HS-27A (cell line): ENCODE measurements around the gene MICAL1.

Source experiments
- DNase-seq: peaks from one replicate; pipeline ENCODE4 v3.0.0-alpha.2; 2012; ENCODE audit warnings: low read depth, missing footprints

MICAL1 gene

DNA sequence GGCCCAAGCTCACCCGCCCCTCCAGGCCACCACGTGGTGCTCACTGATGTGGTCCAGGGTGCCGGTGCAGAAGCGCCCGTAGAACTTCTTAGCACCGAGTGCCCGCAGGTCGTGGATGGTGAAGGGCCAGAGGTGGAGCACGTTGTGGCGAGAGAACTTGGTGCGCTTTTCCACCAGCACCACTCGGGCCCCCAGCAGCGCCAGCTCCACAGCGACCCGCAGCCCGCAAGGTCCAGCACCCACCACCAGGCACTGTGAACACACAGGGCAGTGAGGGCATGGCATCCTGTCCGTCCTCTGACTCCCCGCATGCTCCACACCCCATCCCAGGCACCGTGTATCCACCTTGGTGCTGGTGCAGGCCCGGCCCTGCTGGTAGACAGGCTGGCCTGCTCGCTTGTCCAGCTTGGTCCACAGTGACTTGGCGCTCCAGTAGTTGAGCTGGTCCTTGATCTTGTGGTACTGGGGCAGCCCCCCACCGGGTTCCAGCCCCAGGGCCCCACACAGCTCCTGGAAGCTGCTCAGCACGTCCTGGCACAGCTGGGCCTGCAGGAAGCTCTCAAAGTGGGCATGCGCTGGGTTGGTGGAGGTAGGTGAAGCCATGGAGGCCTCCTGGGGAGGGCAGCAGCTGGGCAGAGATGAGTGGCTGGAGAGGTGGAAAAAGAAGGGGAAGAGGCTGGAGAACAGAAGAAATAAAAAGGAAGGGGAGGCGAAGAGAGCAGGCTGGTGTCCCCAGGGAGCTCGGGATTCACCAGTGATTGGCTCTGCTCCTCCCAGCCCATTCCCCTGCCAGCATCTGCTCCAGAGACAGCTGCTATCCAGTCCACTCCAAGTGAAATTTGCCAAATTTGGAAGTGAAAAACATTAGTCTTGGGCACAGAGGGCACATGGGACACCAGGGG, 1.7 kb downstream of the MICAL1 start:
- no peak for DNase-seq

DNA sequence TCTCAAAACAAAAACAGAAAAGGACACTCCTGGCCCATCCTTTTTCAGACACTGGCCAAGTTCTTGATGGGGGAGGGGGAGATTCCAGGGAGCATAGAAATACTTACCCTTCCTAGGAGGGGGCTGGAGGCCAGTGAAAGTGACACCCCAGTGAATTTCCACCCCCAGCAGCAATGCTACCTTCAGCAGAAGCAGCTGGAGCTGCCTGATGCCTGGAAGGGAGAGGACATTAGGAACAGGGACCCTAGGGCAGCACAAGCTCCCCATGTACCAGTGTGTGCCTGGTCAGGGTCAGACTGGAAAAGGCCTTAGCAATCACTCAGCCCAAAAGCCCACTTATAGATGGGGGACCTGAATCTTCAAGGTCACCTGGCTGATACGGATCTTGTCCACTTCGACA, 2.4 kb downstream of the MICAL1 start:
- no peak for DNase-seq

DNA sequence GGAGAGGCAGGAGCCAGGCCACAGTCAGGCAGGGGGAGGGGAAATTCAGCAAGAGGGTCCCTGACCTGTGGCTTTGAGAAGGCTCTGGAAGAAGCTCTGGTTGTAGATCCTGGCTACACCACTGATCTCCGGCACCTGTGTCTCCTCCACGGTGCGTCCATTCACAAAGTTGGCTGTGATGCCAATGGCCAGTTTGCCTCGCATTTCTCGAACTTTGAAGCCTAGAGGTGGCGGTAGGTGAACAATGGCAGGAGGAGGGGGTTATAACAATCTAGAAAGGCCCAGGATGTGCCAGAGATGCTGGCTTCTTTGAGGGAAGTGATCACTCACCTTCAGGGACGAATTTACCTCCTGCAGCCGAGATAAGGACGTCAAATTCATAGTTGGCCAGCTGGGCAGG, 3.4 kb downstream of the MICAL1 start:
- no peak for DNase-seq

DNA sequence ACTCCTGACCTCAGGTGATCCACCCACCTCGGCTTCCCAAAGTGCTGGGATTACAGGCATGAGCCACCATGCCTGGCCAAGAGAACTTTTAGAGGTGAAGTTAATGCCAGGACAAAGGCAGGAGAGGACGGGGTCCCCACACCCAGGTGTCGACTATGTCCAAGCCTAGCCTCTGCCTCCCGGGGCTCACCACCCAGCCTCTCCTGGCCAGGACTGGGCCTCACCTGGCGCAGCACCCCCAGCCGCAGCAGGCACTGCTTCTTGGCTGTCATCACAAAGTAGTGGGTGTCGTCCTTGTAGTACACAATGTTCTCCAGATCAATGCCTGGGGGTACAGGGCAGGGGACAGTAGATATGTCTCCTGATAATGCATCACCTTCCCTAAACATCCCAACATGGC, 4.2 kb downstream of the MICAL1 start:
- no peak for DNase-seq

DNA sequence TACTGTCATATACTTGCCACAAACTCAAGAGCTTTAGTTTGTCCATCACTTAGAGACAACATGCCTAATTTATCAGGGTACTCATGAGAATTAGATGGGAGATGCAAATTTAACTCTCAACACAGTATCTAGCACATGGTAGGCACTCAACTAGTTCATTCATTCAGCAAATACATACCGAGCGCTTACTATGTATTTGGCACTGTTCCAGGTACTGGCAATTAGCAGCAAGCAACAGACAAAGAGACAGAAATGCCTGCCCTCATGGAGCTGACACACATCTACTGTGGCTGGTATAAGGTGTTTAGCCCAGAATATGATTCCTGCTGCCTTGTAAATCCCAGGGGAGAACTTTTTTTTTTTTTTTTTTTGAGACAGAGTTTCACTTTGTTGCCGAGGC, 4.8 kb downstream of the MICAL1 start:
- no peak for DNase-seq

DNA sequence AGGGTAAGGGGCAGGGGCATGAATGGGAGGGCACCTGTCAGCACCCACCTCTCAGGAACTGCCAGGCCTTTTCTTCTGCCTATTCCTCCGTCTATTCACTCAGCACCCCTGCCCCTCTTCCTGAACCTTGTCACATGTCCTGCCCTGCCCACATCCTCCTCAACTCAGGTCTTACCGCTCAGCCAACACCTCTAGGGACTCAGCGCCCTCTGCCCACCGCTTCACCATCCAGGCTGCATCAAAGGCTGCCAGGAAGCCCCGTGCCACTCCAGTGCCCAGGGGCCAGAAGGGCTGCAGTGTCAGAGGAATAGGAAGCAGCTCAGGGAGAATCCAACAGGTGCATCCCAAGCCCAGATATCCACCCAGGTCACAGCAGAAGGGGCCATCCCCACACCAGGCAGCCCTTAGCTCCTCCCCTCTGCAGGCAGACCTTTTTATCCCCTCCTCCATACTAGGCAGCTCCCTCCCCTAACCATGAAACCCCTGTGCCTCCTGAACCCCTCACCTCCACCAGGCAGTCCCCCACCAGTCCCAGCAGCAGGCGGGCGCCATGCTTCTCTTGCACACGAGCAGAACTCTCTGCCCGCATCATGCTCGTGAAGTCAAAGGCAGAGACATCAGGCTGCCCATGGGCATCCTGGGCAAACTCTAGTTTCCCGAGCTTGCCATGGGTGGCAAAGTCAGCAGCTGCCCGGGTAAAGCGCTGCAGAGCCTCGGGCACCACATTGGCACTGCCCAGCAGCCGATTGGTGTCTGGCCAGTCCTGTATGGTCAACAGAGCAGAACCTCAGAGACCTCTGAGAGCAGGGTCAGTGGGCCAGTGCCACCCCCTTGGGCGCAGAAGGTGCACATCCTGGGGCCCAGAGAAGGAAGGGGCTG, 5.5 kb downstream of the MICAL1 start:
- no peak for DNase-seq

DNA sequence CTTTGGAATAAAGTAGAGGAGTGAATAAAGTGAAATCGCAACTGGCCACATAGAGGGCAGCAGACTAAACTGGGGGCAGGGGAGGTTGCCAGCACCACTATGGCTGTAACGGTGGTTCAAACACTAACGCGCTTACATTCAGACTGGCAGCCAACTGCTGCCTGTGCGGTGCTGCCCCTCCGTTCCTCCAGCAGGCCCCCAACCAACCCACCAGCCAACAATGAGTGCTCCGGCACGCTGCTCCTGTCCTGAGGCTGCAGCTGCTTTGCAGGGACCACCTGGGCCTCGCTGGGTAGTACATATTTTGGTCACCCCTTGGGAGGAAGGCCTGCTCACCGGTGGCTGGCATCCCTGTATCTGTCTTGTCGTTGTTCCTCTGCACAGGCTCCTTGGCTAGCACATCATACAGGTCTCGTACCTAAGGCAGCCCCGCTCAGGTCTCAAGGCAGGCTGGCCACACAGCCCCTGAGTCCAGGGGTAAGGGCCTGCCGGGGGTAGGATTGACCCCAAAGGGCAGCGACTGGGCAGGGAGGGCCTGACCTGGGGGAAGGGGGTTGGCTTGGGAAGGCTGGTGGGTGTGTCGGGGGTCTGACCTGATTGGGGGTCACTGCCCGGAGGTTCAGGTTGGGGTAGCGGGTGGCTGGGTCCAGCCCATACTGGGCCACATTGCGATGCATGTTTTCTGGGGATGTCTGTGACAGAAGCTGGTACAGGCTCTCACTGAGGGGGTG, 6.3 kb downstream of the MICAL1 start:
- DNase-seq: no peak

DNA sequence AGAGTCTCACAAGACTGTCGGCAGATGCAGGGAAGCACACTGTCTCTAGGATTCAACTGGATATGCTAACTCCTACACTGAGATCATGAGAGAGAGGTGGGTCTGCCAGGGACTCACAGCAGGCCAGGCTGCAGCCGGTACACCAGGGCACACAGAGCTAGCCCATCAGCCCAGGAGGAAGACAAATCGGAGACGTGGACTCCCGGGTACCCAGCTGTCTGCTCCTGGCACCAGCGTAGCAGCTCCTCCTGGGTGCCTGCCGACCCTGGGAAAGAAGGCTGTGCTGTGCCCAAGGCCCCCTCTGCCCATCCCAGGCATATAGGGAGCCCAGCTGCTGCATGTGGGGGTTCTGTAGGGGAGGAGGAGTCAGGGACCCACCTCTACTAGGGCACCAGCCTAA, 7.0 kb downstream of the MICAL1 start:
- DNase-seq: no peak

DNA sequence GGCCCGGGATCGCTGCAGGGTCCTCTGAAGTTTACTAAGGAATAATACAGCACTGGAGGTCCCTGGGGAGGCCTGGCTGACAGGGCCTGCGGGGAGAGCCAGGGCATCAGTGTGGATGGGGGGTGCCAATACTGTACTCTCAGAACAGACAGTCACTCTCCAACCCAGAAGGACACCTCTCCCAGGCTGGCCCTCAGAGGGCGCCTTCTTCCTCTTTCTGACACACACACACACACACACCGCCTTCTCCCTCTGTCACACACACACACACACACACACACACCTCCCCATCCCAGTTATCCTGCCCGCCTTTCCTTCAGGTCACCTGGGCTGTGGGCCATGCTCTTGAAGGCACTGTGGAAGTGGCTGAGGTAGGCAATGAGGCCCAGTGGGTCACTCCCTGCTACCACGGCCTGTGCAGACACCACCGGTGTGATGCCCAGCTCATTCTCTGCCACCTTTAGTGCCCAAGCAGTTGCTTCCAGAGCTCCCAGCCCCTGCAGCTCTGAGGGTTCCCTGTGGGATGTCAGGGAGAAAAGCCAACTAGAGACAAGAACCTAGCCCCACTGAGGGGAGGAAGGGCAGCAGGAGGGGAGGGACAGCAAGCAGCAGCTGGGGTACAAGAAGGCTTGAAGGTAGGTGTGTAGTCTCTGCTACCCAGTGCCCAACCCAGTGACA, 7.6 kb downstream of the MICAL1 start:
- no peak for DNase-seq

DNA sequence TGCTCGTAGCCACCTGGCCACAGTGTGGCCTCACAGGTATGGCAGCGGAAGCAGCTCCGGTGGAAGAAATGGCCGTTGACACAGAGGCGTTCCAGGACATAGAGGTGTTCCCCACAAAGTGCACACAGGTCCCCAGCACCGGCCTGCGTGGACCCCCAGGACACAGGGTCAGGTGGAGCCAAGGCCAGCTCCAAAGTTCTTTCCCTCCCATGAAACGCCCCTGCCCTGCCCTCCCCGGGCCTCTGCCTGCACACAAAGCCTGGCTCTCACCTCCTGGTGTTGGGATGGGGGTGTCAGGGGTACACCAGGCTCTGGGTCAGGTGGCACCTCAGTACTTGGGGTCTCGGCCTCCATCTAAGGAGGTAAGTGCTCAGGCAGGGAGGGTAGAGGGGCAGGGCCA, 8.5 kb downstream of the MICAL1 start:
- no peak for DNase-seq

DNA sequence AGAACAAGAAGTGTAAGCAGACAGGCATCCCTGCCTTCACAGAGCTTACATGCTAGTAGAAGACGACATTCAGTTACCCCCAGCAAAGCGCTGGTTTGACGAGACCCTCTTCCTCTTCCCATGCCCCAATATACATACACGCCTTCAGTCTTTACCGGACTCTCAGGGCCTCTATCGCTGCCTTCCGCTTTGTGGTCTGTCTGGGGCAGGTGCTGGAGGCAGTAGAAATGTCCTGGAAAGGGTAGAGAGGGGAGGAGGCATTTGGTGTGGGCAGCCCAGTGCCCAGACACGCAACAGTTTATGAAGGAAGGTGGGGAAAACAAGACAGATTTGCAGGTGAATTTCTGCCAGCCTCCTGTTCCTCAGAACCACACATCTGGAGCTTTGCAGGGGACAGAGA, 9.0 kb downstream of the MICAL1 start:
- DNase-seq: no peak

DNA sequence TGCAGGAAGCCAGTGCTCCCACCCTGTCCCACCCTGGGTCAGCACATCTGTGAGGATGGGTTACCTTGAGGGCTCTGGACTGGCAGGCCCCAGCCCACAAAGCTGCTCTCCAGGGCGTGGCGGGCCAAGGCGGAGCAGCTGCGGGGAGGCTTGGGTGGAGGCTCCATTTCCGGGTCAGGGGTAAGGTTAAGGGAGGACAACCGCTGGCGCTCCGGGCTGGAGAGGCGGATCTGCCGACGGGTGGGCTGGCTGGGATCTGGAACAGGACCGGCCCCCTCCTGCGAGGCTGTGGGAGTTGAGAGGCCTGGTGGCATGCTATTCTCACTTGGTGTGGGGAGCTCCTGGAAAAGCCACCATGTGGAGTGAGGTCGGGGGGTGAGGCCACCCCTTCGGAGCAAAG, 9.5 kb downstream of the MICAL1 start:
- DNase-seq: no peak

DNA sequence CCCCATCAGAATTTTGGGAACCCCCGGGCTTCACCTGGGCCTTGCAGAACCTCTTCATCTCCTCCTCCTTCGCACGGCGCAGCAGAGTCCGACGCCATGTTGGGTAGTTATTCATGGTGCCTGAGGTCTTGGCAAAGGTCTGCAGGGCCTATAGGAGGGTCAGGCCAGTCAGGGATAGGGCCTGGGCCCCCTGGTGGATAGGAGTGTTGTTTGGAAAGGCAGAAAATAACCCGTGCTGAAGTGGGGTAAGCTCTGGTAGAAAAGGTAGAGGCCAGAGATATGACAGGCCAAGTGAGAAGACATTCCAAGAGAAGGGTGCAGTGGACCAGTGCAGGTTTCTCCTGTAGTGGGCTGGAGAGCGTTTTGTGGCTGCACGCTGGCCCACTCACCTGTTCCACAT, 10.2 kb downstream of the MICAL1 start:
- no peak for DNase-seq

DNA sequence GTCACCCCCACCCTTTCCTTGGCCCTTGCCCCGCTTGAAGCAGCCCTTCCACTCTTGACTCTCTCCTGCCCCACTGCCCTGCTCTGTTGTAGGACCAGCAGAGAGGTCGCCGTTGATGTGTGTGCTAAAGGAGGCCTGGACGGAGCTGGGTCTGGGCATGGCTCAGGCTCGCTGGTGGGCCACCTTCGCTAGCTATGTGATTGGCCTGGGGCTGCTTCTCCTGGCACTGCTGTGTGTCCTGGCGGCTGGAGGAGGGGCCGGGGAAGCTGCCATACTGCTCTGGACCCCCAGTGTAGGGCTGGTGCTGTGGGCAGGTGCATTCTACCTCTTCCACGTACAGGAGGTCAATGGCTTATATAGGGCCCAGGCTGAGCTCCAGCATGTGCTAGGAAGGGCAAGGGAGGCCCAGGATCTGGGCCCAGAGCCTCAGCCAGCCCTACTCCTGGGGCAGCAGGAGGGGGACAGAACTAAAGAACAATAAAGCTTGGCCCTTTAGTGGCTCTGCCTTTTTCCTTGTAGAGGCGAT, 12.1 kb downstream of the MICAL1 start:
- DNase-seq: no peak

DNA sequence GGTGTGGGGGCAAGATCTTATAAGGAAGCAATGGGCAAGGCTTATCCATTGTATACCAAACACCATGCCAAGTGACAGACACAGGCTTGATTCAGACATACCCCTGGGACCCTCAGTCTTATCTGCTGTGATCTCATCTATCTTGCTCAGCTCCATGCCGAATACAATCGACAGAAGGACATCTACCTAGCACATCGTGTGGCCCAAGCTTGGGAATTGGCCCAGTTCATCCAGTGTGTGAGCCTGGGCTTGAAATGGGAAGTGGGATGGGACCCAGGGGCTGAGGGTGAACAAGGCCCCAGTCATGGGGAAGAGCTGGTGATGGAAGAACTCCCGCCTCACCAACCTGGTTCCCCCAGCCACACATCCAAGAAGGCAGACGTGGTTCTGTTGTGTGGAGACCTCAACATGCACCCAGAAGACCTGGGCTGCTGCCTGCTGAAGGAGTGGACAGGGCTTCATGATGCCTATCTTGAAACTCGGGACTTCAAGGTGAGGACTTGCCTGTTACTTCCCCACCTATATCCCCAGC, 13.1 kb downstream of the MICAL1 start:
- DNase-seq: no peak

DNA sequence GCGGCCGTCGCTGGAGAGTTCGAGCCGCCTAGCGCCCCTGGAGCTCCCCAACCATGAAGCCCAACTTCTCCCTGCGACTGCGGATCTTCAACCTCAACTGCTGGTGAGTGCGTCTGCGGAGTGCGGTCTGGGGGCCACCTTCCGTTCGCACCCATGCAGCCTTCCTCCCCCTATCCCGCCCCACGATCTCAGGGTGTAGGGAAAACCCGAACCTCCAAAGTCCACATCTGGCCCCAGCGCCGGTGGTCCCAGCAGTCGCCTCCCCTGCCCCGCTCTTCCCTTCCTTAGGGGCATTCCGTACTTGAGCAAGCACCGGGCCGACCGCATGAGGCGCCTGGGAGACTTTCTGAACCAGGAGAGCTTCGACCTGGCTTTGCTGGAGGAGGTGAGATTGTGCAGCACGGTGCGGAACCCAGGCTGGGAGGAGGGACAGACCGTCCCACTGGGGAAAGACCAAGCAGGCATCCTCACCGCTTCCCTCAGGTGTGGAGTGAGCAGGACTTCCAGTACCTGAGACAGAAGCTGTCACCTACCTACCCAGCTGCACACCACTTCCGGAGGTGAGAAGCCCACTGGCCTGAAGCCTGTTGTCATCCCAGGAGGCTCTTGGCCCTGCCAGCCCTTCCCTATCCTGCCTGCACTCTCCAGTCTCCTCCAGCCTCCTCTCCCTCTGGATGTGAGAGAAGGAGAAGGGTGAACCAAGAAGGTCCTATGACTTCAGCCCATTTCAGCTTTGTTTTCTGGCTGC, 14.3 kb downstream of the MICAL1 start:
- DNase-seq: no peak

DNA sequence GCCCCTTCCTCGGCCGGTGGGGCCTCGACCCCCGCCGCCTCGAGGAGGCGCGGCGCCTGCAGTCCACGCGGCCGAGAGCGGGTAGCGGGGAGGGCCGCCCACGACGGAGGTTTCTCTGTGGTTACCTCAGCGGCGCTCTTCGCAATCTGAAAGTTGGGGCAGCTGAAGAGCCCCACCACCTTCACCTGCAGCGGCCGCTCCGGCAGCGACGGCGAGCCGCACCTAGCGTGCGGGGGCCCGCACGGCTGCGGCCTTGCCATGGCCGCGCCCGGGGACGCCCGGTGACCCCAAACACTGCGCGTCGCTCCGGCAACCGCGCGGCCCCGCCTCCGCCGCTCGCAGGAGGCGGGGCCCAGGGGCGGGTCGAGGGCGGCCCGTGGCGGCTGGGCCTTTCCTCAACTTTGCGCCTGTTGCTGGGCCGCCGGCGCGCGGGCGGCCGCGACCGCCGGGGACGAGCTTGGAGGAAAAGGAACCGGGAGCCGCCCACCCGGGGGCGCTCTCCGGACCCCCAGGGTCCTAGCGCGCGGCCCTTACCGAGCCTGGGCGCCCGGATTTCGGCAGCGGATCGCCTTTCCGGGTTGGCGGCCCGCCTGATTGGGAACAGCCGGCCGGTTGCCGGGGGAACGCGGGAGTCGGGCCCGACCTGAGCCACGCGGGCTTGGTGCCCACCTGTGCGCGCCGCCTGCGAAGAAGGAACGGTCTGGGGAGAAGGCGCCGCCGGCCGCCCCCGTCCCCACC, 15.1 kb downstream of the MICAL1 start, which contains the start of the genes PPIL6 and SMPD2:
TSS of gene PPIL6 (minus strand) at position 298 of the 738 bp plus-strand sequence. CDS start at position 260, 38 bp downstream.
TSS of gene SMPD2 (plus strand) at position 394 of the 738 bp plus-strand sequence. CDS start 398 bp downstream, outside the sequence.
- peak; percentile 57 for DNase-seq

DNA sequence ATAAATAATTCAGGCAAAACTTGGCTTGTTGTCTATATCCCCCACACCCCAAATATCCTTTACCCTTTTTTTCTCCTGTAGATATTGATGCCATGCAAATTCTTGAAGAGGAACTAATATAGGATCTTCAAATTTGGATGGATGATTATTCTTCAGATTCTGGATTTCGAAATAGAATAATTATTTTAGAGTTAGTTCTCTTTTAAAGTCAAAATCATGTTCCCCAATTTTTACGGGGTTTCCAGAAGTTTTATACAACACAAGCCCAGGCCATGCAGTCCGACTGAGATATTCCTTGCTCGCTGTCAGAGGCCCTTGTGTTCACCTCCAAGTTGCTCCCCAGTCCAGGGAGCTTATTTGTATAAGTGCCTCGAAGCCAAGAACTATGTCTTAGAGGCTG, 19.5 kb downstream of the MICAL1 start:
- DNase-seq: no peak

DNA sequence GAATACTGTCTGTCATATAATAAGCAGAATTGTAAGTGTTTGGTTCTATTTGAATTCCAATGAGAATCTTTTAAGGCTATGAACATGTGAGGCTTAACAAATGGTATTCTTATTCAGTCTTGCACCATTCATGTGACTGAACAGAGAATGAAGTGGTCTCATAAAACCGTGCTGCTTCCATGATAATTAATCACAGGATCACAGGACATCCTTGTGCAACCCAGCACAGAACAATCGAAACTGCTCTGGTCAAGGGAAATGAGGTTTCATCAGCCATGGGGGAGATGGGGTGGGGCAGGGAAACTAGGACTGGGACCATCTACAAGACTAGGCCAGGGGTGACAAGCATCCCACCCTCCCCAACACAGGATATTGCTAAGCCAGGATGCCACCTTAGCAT, 21.1 kb downstream of the MICAL1 start:
- no peak for DNase-seq

DNA sequence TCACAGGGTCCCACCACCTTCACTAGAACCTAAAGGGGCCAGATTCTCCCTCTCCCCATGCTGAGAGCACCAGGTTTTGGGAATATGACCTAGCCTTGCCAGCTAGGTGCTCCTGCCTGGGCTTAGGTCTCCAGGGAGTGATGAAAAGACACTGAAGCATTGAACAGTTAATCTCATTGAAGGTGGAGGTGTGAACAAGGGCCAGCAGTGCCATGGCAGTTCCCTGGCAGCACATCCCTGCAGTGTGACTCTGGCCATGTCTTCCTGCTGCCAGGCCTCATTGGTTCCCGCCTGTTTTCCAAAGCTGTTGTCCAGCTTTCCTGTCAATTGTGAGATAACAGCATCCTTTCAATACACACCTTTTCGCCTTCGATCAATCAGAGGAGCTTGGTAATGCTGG, 26.1 kb downstream of the MICAL1 start:
- DNase-seq: no peak
